ENCODE data around the gene FNDC11.

Gene FNDC11

GRCh38 chr20:63540417-63541186, 13.4 kb upstream of the FNDC11 start:
- no peak for DNase-seq

GRCh38 chr20:63541371-63541770, 12.6 kb upstream of the FNDC11 start:
- DNase-seq, result no peak

- no peak for DNase-seq
Observed at GRCh38 chr20:63542031-63542559, 11.9 kb upstream of the FNDC11 start.

DNA sequence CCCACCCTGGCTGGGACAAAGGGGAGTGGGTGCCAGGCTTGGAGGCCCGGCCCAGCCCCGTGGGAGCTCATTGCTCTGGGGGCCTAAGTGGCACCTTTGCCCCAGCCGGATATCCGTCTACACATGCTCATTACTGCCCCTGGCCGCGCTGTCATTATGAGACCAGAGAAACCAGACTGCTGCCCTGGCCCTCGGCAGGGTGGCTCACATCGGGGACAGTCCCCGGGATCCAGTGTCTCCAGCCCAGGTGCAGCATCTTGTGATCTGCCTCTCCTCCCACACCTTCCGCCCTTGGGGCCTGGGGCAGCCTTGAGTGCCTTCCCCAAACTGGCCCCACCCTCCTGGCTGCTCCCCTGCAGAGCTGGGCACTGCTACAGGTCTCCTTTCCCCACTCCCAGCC, 11.3 kb upstream of the FNDC11 start:
- no peak for DNase-seq

GRCh38 chr20:63543131-63543530, 10.8 kb upstream of the FNDC11 start:
- DNase-seq, result no peak

DNA sequence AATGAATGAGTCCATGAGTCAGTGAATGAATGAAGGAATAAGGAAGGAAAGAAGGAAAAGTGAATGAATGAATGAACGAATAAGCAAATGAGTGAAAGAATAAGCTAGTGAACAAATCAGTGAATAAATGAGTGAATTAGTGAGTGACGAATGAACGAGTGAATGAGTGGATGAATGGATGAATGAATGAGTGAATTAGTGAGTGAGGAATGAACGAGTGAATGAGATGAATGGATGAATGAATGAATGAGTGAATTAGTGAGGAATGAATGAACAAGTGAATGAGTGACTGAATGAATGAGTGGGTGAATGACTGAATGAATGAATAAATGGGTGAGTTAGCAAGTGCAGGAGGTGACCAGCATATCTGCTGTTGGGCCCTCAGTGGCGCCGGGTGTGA, 10.2 kb upstream of the FNDC11 start:
- no peak for DNase-seq

- no peak for DNase-seq
Observed at GRCh38 chr20:63544241-63544957, 9.6 kb upstream of the FNDC11 start.

DNA sequence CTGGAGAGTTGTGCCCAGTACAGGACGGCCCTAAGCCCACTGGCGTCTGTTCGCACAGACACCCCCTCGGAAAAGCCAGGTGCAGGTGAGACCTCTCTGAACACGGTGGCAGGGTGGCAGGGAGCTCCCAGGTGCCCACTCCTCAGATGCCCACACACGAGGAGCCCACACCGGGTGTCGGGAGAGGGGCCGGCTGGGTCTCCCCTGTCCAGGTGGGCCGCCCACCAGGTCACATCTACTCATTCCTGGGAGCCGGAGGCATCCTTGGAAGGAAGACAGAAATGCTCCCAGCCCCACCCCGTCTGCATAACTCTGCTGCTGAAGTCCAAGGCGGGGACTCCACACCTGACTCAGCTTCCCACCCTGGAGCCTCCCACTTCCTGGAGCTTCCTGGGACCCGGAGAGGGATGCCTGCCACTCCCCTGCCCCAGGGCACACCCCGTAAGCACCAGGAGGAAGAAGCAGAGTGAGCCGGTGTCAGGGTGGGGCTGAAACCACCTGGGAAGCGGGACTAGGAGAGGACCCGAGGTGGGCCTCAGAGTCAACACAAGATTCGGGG, 8.9 kb upstream of the FNDC11 start:
- DNase-seq, result no peak

DNA sequence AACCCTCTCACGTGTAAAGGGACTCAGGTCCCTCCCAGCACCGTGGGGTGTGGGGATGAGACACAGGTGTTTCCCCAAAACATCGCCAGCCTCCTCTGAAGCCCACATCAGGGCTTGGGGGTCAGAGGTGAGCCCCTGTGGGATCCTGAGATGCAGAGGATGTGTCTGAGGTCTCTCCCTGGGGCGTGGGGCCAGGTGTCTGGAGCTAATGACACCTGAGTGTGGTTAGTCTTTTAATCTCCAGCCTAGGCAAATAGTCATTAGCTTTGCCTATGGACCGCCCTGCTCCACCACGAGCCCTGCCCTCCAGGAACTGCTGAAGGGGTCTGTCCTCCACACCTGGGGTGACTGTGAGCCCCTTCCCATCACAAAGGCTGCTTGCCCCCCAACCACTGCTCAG, 8.1 kb upstream of the FNDC11 start:
- DNase-seq, result no peak

DNA sequence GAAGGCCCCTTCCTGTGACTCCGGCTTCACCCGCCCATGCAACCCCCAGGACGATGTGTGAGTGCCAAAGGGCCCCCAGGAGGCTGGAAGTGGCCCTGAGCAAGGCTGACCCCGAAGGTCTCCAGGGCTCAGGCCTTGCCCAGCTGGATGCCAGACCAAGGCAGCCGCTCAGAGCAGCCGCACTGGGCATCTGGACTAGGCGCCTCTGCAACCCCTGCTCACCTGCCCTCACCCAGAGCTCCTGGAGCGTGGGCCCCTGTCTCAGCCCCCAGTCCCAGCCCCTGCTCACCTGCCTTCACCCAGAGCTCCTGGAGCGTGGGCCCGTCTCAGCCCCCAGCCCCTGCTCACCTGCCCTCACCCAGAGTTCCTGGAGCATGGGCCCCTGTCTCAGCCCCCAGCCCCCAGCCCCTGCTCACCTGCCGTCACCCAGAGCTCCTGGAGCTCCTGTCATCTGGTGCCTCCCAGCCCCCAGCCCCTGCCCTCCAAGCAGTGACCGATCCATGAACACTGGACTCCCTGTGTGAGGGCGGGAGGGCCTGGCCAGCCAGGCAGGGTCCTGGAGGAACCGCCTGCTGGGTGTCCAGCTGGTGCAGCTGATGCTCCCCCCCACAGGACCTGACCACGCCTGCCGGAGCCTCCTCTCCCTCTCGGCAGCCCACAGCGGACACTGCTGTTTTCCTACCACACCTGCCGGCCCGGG, 7.6 kb upstream of the FNDC11 start:
- no peak for DNase-seq

GRCh38 chr20:63546956-63547724, 6.8 kb upstream of the FNDC11 start:
- no peak for DNase-seq

DNA sequence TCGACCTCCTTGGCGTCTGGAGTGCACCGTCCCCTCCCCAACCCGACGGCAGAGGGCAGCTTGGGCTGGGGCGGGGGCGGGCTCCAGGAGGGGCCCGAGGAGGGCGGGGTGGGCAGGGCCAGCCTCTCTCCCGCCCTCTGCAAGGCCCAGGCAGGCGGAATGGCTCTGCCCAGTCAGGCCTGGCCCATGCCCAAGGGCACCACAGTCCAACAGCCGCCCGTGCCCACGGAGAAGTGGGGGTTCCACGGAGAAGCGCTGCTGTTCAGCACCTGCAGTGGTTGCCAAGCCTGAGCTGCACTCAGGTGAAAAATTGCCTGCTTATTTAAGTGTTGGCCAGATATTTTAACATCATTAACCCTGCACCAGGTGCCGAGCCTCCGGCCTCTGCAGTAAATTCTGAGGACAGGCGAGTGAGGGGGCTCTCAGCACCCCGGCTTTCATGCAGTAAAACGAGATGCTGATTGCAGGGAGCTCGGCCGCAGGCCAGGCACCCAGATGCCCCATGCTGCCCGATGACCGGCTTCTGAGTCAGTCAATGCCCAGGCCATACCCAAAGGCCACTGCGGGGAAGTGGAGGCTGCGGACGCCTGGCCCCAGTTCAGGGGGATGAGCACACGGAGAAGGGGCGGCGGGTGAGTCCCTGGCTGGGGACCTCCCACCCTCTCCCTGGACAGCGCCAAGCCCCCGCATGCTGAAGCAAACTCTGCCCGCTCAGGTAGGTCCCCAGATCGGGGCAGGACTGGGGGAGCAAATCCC, 6.1 kb upstream of the FNDC11 start, which contains the start of gene SRMS:
Gene SRMS, minus strand, starts transcription at position 25 of the 756 bp plus-strand sequence. CDS start 286 bp downstream, outside the sequence.
- DNase-seq, result no peak

GRCh38 chr20:63548542-63548941, 5.4 kb upstream of the FNDC11 start:
- no peak for DNase-seq

DNA sequence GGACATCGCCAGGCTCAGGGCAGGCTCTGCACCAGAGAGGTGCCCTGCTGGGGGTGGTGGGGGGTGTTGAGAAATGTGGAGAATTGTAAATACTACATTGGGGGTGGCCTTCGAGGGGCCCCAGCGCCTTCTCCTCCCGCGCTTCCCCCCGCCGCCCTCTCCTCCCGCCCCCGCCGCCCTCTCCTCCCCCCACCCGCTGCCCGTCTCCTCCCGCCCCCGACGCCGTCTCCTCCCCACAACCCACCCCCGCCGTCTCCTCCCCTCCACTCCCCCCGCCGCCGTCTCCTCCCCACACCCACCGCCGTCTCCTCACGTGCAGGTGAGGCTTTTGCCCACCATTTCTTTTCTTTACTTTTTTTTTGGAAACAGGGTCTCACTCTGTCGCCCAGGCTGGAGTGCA, 4.9 kb upstream of the FNDC11 start:
- no peak for DNase-seq

DNA sequence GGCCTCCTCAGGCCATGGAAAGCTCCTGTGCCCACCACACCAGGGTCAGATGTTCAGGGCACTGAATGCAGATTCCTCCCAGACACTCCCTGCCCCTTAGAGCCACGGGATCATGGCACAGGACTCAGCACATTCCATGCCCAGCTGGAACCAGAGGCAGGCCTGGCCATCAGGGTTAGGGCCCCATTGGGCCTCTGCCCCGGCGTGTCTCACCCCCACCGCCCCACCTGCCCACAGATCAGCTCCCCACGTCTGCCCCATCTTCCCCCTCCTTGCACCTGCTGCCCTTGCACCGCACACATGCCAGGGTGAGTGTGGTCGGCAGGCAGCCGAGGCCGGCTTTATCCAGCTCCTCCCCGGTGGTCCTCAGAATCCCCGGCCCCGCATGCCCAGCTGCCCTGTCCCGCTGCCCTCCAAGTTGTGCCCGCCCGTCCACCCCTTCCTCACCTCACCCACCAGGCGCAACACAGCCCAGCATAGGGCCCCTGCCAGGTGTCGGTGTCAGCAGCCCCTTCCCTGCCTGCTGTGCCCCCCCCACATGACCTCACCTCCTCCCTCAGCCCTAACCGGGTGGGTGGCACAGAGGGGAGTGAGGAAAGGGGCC, 4.2 kb upstream of the FNDC11 start:
- DNase-seq, result no peak

DNA sequence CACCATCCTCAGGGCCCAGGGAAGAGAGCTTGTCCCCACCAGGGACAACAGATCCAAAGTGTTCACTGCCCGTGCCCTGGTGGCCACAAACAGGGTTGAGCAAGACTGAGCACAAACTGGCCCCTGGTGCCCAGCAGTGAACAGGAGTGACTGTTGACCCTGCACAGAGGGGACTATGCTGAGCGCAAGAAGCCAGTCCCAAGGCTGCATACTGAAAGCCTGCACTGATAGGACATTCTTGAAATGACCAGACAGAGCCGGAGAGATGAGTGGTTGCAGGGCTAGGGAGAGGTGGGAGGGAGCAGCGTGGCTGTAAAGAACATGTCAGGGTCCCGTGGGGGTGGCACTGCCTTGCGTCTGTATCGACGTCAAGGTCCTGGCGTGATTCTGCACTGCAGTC, 2.9 kb upstream of the FNDC11 start:
- DNase-seq, result no peak

GRCh38 chr20:63552481-63553249, 1.3 kb upstream of the FNDC11 start:
- DNase-seq, result no peak

GRCh38 chr20:63553251-63553932, 567 bp upstream of the FNDC11 start:
- DNase-seq, result no peak

DNA sequence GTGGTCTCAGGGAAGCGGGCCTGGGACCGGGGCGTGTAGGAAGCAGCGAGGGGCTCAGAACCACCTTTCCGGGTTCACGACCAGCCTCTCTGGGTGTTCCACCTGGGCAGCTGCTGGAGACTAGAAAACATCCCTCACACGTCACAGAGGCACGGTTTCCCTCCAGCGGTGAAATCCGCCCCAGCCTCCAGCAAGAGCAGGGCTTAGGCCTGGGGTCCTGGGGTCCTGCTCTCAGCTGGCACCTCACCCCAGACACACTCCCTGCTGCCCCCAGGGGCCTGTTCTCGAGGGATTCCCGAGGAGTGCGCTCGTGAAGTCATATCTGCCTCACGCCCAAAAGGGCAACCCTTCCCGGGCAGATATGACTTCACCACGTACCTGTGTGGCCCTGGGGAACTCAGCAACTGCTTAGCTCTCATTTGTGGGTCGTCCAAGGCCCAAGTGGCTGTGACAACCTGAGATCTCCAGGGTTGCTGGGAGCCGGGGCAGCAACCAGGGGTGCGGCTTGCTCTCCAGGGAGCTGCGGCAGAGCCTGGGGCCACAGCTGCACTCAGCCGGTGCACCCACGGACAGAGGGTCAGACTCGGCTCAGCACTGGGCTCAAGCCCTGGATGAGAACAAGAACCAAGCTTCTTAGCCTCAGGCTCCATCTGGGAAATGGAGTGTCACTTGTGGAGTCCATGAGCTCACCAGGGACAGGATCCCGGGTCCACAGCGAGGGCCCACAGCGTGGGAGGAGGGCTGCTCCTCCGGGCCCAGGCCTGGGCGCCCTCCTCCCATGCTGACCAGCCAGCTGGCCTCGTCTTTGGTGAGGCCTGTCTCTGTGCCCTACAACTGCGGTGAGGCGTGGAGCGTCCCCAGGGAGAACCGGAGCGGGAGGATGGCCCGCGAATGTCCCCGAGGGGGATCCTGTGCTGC, 661 bp downstream of the FNDC11 start:
- DNase-seq, result no peak

Measured in NCI-H510A (cell line).